Activated T-cell treated with anti-CD3 and anti-CD28 coated beads, Interleukin-2, amount 50 U/mL, for 4 hours (primary cell): ENCODE results near the gene PRSS58. TPM values are rescaled to one million over a fixed set of nuclear protein-coding genes. Genes with fewer than 3 reads are reported as not detected.

Experiments
- ATAC-seq, 2 donors: fragments of 200-7000 bp; cut with Tn5 transposase; one replicate each; pipeline ENCODE4 v1.10.0; 2021
- DNase-seq: peaks from one replicate; pipeline ENCODE4 v3.0.0-alpha.2; 2020
- H3K27me3 Mint-ChIP-seq: one replicate; pipeline ENCODE4 v1.8.0; 2021; ENCODE audit warnings: low read depth, mixed read lengths
- H3K36me3 Mint-ChIP-seq: one replicate; pipeline ENCODE4 v1.8.0; 2022; ENCODE audit warnings: mixed read lengths; ENCODE audit not compliant: insufficient read depth
- H3K4me1 Mint-ChIP-seq: one replicate; pipeline ENCODE4 v1.8.0; 2021; ENCODE audit warnings: low read depth, mixed read lengths
- H3K4me3 Mint-ChIP-seq: one replicate; pipeline ENCODE4 v1.8.0; 2021; ENCODE audit warnings: mild to moderate bottlenecking, moderate library complexity, mixed read lengths
- H3K9me3 Mint-ChIP-seq: one replicate; pipeline ENCODE4 v1.8.0; 2021; ENCODE audit warnings: mixed read lengths
- total RNA-seq, 3 donors: library from RNA; stranded (reverse); gene quantifications; one replicate each; pipeline ENCODE4 v1.2.1, GENCODE V29; 2021

The PRSS58 gene
- total RNA-seq = not detected

DNA sequence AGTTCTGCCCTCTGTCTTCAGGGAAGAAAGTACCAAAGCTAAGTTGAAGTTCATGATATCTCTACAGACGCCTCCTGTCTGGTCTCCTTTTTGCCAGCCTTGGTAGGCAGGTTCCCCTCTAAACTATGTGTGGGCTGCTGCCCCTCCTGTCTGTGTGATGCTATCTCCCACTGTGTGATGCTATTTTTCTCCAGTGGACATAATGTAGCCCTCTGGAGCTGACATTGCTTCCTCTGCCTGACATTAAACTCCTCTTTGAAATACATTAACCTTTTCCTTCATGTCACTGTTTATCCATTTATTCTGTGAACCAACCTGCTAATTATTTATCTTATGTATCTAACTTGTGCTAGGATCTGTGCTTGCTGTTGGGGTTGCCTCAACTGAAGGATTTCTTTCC is at the start of gene PRSS58:
PRSS58 (minus strand) TSS at position 101 of the 400 bp plus-strand sequence. CDS start 351 bp downstream, outside the sequence.
- peaks cover 6% of the 10 kb centered on the region for H3K27me3 Mint-ChIP-seq
- H3K36me3 Mint-ChIP-seq = no peaks in the 10 kb centered on the region
- no peak within 1 kb of the TSS for H3K4me3 Mint-ChIP-seq
- ATAC-seq (no peak), DNase-seq (no peak)
- peaks cover 6% of the 10 kb centered on the region for H3K9me3 Mint-ChIP-seq
- no peaks in the 10 kb centered on the region for H3K4me1 Mint-ChIP-seq

GRCh38 chr7:142307246-142307900 is 49.5 kb upstream of the PRSS58 start:
- Mint-ChIP-seq H3K36me3 (no peaks in the 10 kb centered on the region), H3K9me3 (no peaks in the 10 kb centered on the region), H3K4me1 (peaks cover 7% of the 10 kb centered on the region), H3K27me3 (peaks cover 14% of the 10 kb centered on the region), H3K4me3 (peak overlapping the region; percentile 14)
- DNase-seq (no peak), ATAC-seq (no peak)

DNA sequence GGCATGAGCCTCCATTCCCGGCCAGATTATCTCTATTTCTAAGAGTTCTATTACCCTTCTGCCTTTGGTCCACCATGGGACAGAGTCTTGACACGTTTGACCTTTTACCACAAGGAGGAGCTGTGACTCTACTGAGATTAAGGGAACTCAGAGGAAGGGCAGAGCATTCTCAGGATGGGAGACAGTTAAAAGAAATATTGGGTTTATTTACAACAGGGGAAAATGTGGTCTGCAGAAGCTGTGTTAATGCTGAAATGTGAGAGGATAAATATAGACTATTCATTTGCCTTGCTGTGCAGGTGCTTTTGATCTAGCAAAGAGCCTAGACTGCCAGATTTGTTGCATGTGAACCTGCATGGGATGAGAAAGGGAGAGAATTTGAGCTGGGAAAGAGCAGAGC is 45.8 kb upstream of the PRSS58 start:
- Mint-ChIP-seq H3K9me3 (no peaks in the 10 kb centered on the region), H3K27me3 (peaks cover 14% of the 10 kb centered on the region), H3K36me3 (no peaks in the 10 kb centered on the region), H3K4me3 (no peak overlapping the region), H3K4me1 (peaks cover 18% of the 10 kb centered on the region)
- peak; percentile 51 to 53 for ATAC-seq
- DNase-seq = no peak

- DNase-seq = no peak
- no peak overlapping the region for H3K4me3 Mint-ChIP-seq
Measured at GRCh38 chr7:142301923-142302550, 44.2 kb upstream of the PRSS58 start.

DNA sequence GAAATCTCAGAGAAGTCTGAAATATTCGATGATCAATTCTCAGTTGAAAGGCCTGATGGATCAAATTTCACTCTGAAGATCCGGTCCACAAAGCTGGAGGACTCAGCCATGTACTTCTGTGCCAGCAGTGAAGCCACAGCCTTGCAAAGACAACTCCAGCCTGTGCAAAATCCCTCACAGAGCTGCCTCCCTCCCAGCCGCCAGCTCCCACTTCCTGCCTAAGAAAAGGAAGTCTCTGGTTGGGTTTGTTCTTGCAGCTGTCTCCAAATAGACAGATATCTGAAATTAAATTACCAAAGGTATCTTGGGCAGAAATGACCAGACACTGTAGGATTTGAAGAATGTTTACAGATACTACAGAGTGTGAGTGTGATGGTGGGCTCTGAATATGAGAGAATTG is 43.4 kb upstream of the PRSS58 start:
- Mint-ChIP-seq H3K9me3 (no peaks in the 10 kb centered on the region), H3K36me3 (no peaks in the 10 kb centered on the region), H3K27me3 (peaks cover 24% of the 10 kb centered on the region), H3K4me3 (peak overlapping the region; percentile 53), H3K4me1 (peaks cover 18% of the 10 kb centered on the region)
- DNase-seq = no peak
- no peak for ATAC-seq

More at GRCh38 chr7:142301923-142302550, 44.2 kb upstream of the PRSS58 start:
- H3K9me3 Mint-ChIP-seq = no peaks in the 10 kb centered on the region
- ATAC-seq = no peak
- H3K36me3 Mint-ChIP-seq = no peaks in the 10 kb centered on the region
- H3K4me1 Mint-ChIP-seq = peaks cover 18% of the 10 kb centered on the region
- peaks cover 19% of the 10 kb centered on the region for H3K27me3 Mint-ChIP-seq

GRCh38 chr7:142300689-142301088 is 42.8 kb upstream of the PRSS58 start:
- H3K4me3 Mint-ChIP-seq = peak overlapping the region; percentile 53
- peaks cover 18% of the 10 kb centered on the region for H3K4me1 Mint-ChIP-seq
- ATAC-seq (peak; percentile 39 to 42), DNase-seq (peak; percentile 22)
- peaks cover 27% of the 10 kb centered on the region for H3K27me3 Mint-ChIP-seq
- no peaks in the 10 kb centered on the region for H3K36me3 Mint-ChIP-seq
- no peaks in the 10 kb centered on the region for H3K9me3 Mint-ChIP-seq

DNA sequence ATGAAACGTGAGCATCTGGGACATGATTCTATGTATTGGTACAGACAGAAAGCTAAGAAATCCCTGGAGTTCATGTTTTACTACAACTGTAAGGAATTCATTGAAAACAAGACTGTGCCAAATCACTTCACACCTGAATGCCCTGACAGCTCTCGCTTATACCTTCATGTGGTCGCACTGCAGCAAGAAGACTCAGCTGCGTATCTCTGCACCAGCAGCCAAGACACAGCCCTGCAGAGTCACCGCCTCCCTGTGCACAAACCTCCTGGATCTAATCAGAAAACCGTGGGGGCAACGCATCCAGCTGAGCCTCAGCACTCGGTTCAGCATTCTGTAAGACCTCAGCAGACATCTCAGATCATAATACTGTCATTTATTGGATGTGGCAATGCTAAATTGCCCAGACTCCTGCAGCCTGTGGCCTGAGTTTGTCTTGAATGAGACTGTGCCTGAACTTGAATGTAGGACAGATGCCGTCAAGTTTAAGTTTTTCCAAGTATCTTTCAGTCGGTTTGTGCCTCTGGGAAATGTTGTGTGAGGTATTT is 41.5 kb upstream of the PRSS58 start:
- peak in 1 of 2 donors; percentile 26 for ATAC-seq
- H3K36me3 Mint-ChIP-seq = no peaks in the 10 kb centered on the region
- H3K27me3 Mint-ChIP-seq = peaks cover 29% of the 10 kb centered on the region
- no peaks in the 10 kb centered on the region for H3K9me3 Mint-ChIP-seq
- H3K4me3 Mint-ChIP-seq = peak overlapping the region; percentile 22
- H3K4me1 Mint-ChIP-seq = peaks cover 16% of the 10 kb centered on the region
- DNase-seq = no peak

DNA sequence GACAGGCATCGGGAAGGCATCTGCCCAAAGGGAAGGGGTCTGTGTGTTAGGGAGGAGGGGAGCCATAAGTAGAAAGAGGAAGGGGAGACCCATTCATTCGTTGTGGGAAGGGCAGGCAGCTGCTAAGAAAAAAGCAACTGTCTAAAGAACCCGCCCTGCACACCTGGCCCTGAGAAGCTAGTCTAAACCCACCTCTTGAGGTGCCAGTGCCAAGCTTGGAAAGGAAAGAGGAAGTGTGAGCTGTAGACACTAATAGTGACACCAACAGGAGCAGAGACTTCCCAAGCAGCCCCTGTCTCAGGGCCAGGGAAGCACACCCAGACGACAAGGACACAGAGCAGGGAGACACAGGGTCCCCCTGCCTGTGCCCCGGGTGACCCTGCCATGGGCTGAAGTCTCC is 40.8 kb upstream of the PRSS58 start:
- peaks cover 11% of the 10 kb centered on the region for H3K4me1 Mint-ChIP-seq
- ATAC-seq = no peak

DNA sequence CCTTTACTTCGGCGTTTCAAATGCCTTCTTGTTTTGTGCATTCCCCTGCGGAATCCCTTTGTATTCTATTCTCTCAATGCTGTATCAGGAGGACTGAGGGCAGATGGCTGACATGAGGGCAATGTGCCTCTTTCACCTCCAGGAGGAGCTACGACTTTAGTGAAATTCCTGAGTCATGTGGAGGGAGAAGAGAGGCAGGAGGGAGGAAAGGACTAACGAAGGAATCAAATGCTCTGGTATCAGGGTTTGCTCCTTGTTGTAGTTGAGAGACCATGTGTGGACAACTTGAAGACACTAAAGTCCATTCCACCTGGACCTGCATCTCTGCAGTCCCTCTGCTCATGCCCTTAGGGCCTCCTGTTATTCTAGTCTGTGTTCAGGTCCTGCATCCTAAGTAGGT is 40.2 kb upstream of the PRSS58 start:
- H3K36me3 Mint-ChIP-seq = no peaks in the 10 kb centered on the region
- peaks cover 35% of the 10 kb centered on the region for H3K27me3 Mint-ChIP-seq
- H3K4me3 Mint-ChIP-seq = no peak overlapping the region
- H3K9me3 Mint-ChIP-seq = no peaks in the 10 kb centered on the region
- ATAC-seq = peak in 1 of 2 donors; percentile 45
- peaks cover 10% of the 10 kb centered on the region for H3K4me1 Mint-ChIP-seq
- no peak for DNase-seq

More for the DNA sequence above, 40.8 kb upstream of the PRSS58 start:
- no peak for DNase-seq
- H3K27me3 Mint-ChIP-seq = peaks cover 32% of the 10 kb centered on the region
- no peak overlapping the region for H3K4me3 Mint-ChIP-seq
- no peaks in the 10 kb centered on the region for H3K36me3 Mint-ChIP-seq
- no peaks in the 10 kb centered on the region for H3K9me3 Mint-ChIP-seq

GRCh38 chr7:142280263-142280662 is 22.4 kb upstream of the PRSS58 start:
- no peak for ATAC-seq
- peaks cover 25% of the 10 kb centered on the region for H3K27me3 Mint-ChIP-seq
- no peak overlapping the region for H3K4me3 Mint-ChIP-seq
- no peaks in the 10 kb centered on the region for H3K36me3 Mint-ChIP-seq
- peaks cover 10% of the 10 kb centered on the region for H3K9me3 Mint-ChIP-seq
- peaks cover 3% of the 10 kb centered on the region for H3K4me1 Mint-ChIP-seq
- DNase-seq = no peak

DNA sequence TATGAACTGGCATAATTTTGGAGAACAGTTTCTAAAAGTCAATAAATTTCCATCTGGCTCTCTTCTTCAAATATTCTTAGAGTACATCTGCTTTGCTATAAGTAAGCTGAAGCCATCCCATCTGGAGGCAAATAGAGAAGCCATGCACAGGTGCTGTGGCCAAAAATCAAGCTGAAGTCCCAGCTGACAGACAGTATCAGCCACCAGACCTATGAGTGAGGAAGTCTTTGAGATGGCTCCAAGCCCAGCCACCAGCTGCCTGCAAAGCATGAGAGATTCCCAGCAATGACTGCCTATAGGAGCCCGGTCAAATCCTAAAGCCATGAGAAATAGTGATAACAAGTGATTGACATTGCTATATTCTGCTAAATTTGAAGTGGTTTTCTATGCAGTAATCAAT is 21.7 kb upstream of the PRSS58 start:
- no peak overlapping the region for H3K4me3 Mint-ChIP-seq
- H3K27me3 Mint-ChIP-seq = peaks cover 29% of the 10 kb centered on the region
- H3K36me3 Mint-ChIP-seq = no peaks in the 10 kb centered on the region
- no peak for DNase-seq
- H3K9me3 Mint-ChIP-seq = peaks cover 15% of the 10 kb centered on the region
- H3K4me1 Mint-ChIP-seq = peaks cover 3% of the 10 kb centered on the region
- ATAC-seq = no peak

GRCh38 chr7:142275028-142275427 is 17.2 kb upstream of the PRSS58 start:
- DNase-seq = no peak
- Mint-ChIP-seq H3K36me3 (no peaks in the 10 kb centered on the region), H3K27me3 (peaks cover 24% of the 10 kb centered on the region), H3K4me1 (no peaks in the 10 kb centered on the region), H3K9me3 (peaks cover 15% of the 10 kb centered on the region), H3K4me3 (no peak overlapping the region)
- ATAC-seq = no peak

DNA sequence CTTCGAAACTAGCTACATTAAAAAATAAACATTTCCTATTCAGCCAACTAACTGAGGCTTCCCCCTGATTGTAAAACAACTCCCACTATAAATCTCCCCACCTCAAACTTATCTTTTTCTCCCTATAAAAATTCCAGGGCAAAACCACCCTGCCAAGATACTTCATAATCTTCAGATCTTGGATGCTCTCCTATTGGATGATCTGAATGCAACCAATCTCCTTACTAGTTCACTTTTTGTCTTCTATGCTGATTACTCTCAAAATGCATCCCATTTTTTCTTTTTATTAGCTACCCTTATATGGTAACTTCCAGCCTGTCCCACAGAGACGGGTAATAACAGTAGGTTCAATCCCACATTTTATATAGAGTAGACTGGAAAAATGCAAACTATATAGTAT is 15.0 kb upstream of the PRSS58 start:
- H3K36me3 Mint-ChIP-seq = no peaks in the 10 kb centered on the region
- peaks cover 24% of the 10 kb centered on the region for H3K27me3 Mint-ChIP-seq
- H3K9me3 Mint-ChIP-seq = peaks cover 15% of the 10 kb centered on the region
- no peak overlapping the region for H3K4me3 Mint-ChIP-seq
- no peak for DNase-seq
- no peaks in the 10 kb centered on the region for H3K4me1 Mint-ChIP-seq
- no peak for ATAC-seq

DNA sequence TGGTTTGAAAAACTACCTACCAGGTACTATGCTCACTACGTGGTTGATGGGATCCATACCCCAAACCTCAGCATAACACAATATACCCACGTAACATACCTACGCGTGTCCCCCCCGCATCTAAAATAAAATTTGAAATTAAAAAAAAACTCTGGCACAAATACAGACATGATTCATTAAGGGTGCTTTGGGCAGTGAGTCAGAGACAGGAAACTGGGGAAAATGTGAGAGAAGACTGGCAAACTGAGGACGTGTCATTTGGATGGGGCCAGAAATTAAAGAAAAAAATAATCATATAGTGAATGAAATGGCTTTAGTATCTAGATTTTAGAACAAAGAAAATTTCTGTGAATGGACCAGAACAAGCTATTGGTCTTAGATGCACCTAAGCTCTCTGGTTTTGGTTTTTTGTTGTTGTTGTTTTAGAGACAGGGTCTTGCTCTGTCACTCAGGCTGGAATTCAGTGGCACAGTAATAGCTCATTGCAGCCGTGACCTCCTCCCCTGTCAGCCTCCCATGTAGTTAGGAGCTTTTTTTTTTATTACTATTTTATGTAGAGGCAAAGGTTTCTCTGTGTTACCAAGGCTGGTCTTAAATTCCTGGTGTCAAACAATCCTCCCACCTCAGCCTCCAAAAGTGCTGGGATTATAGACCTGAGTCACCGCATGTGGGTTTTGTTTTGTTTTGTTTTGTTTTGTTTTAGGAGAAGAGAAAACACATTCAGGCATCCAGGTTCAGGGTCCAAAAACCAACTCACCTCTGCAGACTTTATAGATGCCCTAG is 5.9 kb upstream of the PRSS58 start:
- no peak for ATAC-seq
- H3K4me1 Mint-ChIP-seq = no peaks in the 10 kb centered on the region

More for the DNA sequence above, 5.9 kb upstream of the PRSS58 start:
- Mint-ChIP-seq H3K9me3 (peaks cover 6% of the 10 kb centered on the region), H3K36me3 (no peaks in the 10 kb centered on the region), H3K27me3 (peaks cover 25% of the 10 kb centered on the region), H3K4me3 (no peak overlapping the region)
- no peak for DNase-seq
